K562 (cell line): Measurements from ENCODE around the gene UBXN4. TPM values are rescaled to one million over a fixed set of nuclear protein-coding genes. Genes with fewer than 3 reads are reported as not detected.
A peak's percentile ranks its signal among the peaks of the same experiment; 100 is the strongest.

Source experiments
- C11orf30 ChIP-seq: fragments of 450-650 bp; IDR thresholded peaks from 2 replicates; pipeline ENCODE4 v1.6.1; 2016; ENCODE audit warnings: low read depth, mild to moderate bottlenecking
- HNRNPLL ChIP-seq: fragments of 200-400 bp; formaldehyde crosslinking; IDR thresholded peaks from 2 replicates; pipeline ENCODE4 v1.6.1; 2017; ENCODE audit warnings: low read length, low read depth, mild to moderate bottlenecking; ENCODE audit not compliant: poor library complexity, severe bottlenecking
- LEF1 ChIP-seq: fragments of 450-650 bp; IDR thresholded peaks from 2 replicates; pipeline ENCODE4 v1.6.1; 2016; ENCODE audit warnings: mild to moderate bottlenecking
- MCM5 ChIP-seq: fragments of 450-650 bp; IDR thresholded peaks from 2 replicates; pipeline ENCODE4 v1.6.1; 2016; ENCODE audit warnings: low read depth
- MEF2A ChIP-seq: IDR thresholded peaks from 2 replicates; pipeline ENCODE4 v1.6.1; 2011; ENCODE audit warnings: low read depth, mild to moderate bottlenecking, low read length, moderate library complexity; ENCODE audit not compliant: control insufficient read depth
- NELFE ChIP-seq: IDR thresholded peaks from 2 replicates; pipeline ENCODE4 v1.6.1; 2011; ENCODE audit warnings: mild to moderate bottlenecking; ENCODE audit not compliant: insufficient read depth, insufficient read length
- PHF8 ChIP-seq: fragments of 200-600 bp; sonication (generic); IDR thresholded peaks from 2 replicates; pipeline ENCODE4 v1.6.1; 2012; ENCODE audit warnings: mixed run types, mild to moderate bottlenecking, inconsistent platforms, low read length, moderate library complexity, borderline replicate concordance
- RAD51 ChIP-seq: fragments of 450-650 bp; IDR thresholded peaks from 2 replicates; pipeline ENCODE4 v1.7.1; 2016; ENCODE audit warnings: low read depth, mild to moderate bottlenecking, borderline replicate concordance
- SLC30A9 ChIP-seq: fragments of 250-450 bp; sonication (Bioruptor Pico); IDR thresholded peaks from 2 replicates; pipeline ENCODE4 v1.8.0; 2022; ENCODE audit warnings: mild to moderate bottlenecking, moderate library complexity
- SMARCA5 ChIP-seq: fragments of 450-650 bp; IDR thresholded peaks from 2 replicates; pipeline ENCODE4 v1.6.1; 2016
- TEAD1 ChIP-seq, 2 experiments: fragments of 450-650 bp in 1 of 2; sonication (generic) in 1 of 2; formaldehyde crosslinking; IDR thresholded peaks; 2 replicates each; pipeline versions ENCODE4 v1.4.0 to v1.8.0; 2020 to 2022; ENCODE audit warnings: mild to moderate bottlenecking in 2 of 2, missing genetic modification reagents in 1 of 2
- XRCC4 ChIP-seq: IDR thresholded peaks from one replicate; pipeline ENCODE4 v1.6.1; 2011; ENCODE audit not compliant: insufficient read depth, insufficient read length; ENCODE audit errors: extremely low read depth
- YY1 ChIP-seq, 3 experiments: IDR thresholded peaks; 2 replicates each; pipeline ENCODE4 v1.6.1; 2011; ENCODE audit warnings: low read length in 2 of 3, mild to moderate bottlenecking in 2 of 3, moderate library complexity in 2 of 3, borderline replicate concordance in 1 of 3, control low read depth in 1 of 3, low read depth in 1 of 3; ENCODE audit not compliant: insufficient read depth in 3 of 3, insufficient replicate concordance in 2 of 3, control insufficient read depth in 1 of 3, insufficient read length in 1 of 3; ENCODE audit errors: extremely low read depth in 1 of 3
- ZBTB33 ChIP-seq: sonication (generic); formaldehyde crosslinking; IDR thresholded peaks from 2 replicates; pipeline ENCODE4 v1.8.1; 2023; ENCODE audit warnings: mild to moderate bottlenecking, missing genetic modification reagents
- ZNF311 ChIP-seq: fragments of 250-450 bp; sonication (Bioruptor Pico); IDR thresholded peaks from 2 replicates; pipeline ENCODE4 v1.4.0; 2020; ENCODE audit warnings: mild to moderate bottlenecking, moderate library complexity
- ZNF324 ChIP-seq: fragments of 250-450 bp; sonication (Bioruptor Pico); IDR thresholded peaks from 2 replicates; pipeline ENCODE4 v1.4.0; 2020; ENCODE audit warnings: mild to moderate bottlenecking
- ZNF408 ChIP-seq: fragments of 250-450 bp; sonication (Bioruptor Pico); IDR thresholded peaks from 2 replicates; pipeline ENCODE4 v1.4.0; 2020; ENCODE audit warnings: low read depth, mild to moderate bottlenecking, moderate library complexity
- ZNF436 ChIP-seq: fragments of 250-450, 450-650 bp; sonication (Bioruptor Pico); formaldehyde crosslinking; IDR thresholded peaks from 2 replicates; pipeline ENCODE4 v1.7.0; 2020; ENCODE audit warnings: mild to moderate bottlenecking
- ZNF561 ChIP-seq: fragments of 450-650 bp; formaldehyde crosslinking; conservative IDR thresholded peaks from 2 replicates; pipeline ENCODE4 v1.4.0; 2020; ENCODE audit warnings: mild to moderate bottlenecking, moderate library complexity
- polyA plus RNA-seq, 8 experiments: library from polyadenylated mRNA; depleted of rRNA in 4 of 8; stranded (reverse) in 5 of 8; unstranded in 3 of 8; fragments of >200 nt; fragmentation: Nextera tagmentation in 2 of 8; fragmentation: Illumina TruSeq in 1 of 8; extraction: Ambion mirVana in 2 of 8; extraction: Trizol in 1 of 8; gene quantifications; 2 replicates each; pipeline versions ENCODE4 v1.2.1 to v1.2.3, GENCODE V29; 2011 to 2014; ENCODE audit warnings: inconsistent platforms in 1 of 8, missing spikeins in 1 of 8
- total RNA-seq, 7 experiments: library from RNA; depleted of rRNA in 6 of 7; stranded (reverse); fragments of >200 nt in 6 of 7; fragmentation: Illumina TruSeq in 2 of 7; extraction: Trizol in 2 of 7; gene quantifications; 2 replicates each; pipeline versions ENCODE4 v1.2.1 to v1.2.3, GENCODE V29; 2011 to 2021; ENCODE audit warnings: low replicate concordance in 1 of 7
- TF ChIP-seq, protein P1 (sequence below): fragments of 450-650 bp; IDR thresholded peaks from 2 replicates; pipeline ENCODE4 v1.6.1; 2016
- TF ChIP-seq, protein P2 (sequence below): fragments of 450-650 bp; conservative IDR thresholded peaks from 2 replicates; pipeline ENCODE4 v1.6.1; 2016; ENCODE audit warnings: missing genetic modification characterization, low read depth, mild to moderate bottlenecking, control low read depth, missing compliant biosample characterization

The UBXN4 gene
- total and polyA plus RNA-seq, 9 of the 15 experiments (the other 6 are each of a cell fraction or from before 2014, with no cell fraction given), result 30.4 to 127 (median 55.3) TPM

GRCh38 chr2:135741395-135742324, at the start of gene UBXN4 (continued):
- TF ChIP-seq, protein P1, sequence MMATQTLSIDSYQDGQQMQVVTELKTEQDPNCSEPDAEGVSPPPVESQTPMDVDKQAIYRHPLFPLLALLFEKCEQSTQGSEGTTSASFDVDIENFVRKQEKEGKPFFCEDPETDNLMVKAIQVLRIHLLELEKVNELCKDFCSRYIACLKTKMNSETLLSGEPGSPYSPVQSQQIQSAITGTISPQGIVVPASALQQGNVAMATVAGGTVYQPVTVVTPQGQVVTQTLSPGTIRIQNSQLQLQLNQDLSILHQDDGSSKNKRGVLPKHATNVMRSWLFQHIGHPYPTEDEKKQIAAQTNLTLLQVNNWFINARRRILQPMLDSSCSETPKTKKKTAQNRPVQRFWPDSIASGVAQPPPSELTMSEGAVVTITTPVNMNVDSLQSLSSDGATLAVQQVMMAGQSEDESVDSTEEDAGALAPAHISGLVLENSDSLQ, result peak; percentile 86
- TF ChIP-seq ZNF324 (no peak), YY1 (IDR thresholded peaks at IDR 0.05; ENCODE audit: borderline replicate concordance in 1 of 3, control insufficient read depth in 1 of 3, extremely low read depth in 1 of 3, insufficient read depth in 3 of 3, insufficient read length in 1 of 3, insufficient replicate concordance in 2 of 3, low read depth in 1 of 3, low read length in 2 of 3) (peak; percentile 54 to 91 (median 84)), NELFE (no peak), SLC30A9 (no peak), ZNF311 (CRISPR knock-in tag) (no peak), ZBTB33 (CRISPR knock-in tag) (peak; percentile 58), PHF8 (peak; percentile 96), C11orf30 (no peak), XRCC4 (no peak), TEAD1 (CRISPR knock-in tag; IDR thresholded peaks at IDR 0.05) (peak; percentile 69 to 96), HNRNPLL (peak; percentile 85), ZNF561 (CRISPR knock-in tag) (no peak), ZNF408 (no peak), LEF1 (no peak), SMARCA5 (no peak), MCM5 (no peak), MEF2A (no peak), ZNF436 (CRISPR knock-in tag) (no peak), RAD51 (no peak)
- TF ChIP-seq, protein P2, sequence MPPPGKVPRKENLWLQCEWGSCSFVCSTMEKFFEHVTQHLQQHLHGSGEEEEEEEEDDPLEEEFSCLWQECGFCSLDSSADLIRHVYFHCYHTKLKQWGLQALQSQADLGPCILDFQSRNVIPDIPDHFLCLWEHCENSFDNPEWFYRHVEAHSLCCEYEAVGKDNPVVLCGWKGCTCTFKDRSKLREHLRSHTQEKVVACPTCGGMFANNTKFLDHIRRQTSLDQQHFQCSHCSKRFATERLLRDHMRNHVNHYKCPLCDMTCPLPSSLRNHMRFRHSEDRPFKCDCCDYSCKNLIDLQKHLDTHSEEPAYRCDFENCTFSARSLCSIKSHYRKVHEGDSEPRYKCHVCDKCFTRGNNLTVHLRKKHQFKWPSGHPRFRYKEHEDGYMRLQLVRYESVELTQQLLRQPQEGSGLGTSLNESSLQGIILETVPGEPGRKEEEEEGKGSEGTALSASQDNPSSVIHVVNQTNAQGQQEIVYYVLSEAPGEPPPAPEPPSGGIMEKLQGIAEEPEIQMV, result no peak
